ENCODE results near the gene DNAJA4. TPM values are rescaled to one million over a fixed set of nuclear protein-coding genes. Genes with fewer than 3 reads are reported as not detected.

DNAJA4 gene
- total RNA-seq, 4 donors from 2014 or later = 42.8 to 115 (median 58.7) TPM

DNA sequence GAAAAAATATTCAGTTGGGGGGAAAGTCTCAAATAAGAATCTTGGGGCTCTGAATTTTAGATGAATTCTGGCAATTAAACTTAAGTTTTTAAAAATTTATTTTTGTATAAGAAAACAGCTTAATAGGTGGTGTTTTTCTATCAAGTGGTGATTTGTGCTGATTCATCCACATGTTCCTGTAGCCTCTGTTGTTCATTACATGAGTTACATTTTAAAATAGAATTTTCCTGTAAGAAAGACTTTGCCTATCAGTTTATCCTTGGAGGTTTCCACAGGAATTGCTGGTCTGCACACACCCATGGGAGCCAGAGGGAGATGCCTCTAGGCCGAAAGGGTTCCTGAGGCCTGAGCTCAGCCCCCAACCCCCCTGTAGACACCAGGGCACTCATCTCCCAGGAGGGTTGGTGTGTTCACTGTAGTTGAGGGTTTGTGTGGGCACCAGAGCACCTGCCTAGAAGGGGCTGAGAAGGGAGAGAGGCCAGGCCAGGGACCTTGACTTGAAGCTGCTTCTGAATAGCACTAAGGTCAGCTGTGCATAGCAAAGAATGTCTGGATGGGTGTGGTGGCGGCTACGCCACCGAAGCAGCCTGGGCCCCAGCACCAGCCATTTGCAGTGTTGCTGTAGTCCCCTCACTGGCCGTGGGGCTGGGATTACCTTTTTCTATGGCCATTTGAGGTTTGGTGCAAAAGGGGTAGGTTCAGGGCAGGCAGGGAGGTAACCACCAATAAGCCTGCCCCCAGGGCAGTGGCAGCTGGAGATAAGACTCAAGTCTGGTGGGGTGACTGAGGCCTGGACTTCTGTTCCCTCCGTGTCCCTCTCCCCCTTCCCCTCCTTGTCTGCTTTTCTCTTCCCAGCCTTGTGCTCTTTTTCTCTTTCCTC, 11.9 kb downstream of the DNAJA4 start:
- 72% methylated on average over 6 of the region's 6 CpGs for WGBS
- Histone ChIP-seq H3K4me1 (no peaks in the 10 kb centered on the region), H3K9me3 (no peaks in the 10 kb centered on the region), H3K27ac (no peak overlapping the region), H3K4me3 (no peak overlapping the region), H3K36me3 (peaks cover 45% of the 10 kb centered on the region), H3K27me3 (no peaks in the 10 kb centered on the region)
- DNase-seq (ENCODE audit: low spot score in 2 of 2) = no peak
- TF ChIP-seq, protein P1, sequence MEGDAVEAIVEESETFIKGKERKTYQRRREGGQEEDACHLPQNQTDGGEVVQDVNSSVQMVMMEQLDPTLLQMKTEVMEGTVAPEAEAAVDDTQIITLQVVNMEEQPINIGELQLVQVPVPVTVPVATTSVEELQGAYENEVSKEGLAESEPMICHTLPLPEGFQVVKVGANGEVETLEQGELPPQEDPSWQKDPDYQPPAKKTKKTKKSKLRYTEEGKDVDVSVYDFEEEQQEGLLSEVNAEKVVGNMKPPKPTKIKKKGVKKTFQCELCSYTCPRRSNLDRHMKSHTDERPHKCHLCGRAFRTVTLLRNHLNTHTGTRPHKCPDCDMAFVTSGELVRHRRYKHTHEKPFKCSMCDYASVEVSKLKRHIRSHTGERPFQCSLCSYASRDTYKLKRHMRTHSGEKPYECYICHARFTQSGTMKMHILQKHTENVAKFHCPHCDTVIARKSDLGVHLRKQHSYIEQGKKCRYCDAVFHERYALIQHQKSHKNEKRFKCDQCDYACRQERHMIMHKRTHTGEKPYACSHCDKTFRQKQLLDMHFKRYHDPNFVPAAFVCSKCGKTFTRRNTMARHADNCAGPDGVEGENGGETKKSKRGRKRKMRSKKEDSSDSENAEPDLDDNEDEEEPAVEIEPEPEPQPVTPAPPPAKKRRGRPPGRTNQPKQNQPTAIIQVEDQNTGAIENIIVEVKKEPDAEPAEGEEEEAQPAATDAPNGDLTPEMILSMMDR (IDR thresholded peaks at IDR 0.05) = no peak
- TF ChIP-seq EP300 (IDR thresholded peaks at IDR 0.05) (no peak), POLR2A (IDR thresholded peaks at IDR 0.05) (no peak)

DNA sequence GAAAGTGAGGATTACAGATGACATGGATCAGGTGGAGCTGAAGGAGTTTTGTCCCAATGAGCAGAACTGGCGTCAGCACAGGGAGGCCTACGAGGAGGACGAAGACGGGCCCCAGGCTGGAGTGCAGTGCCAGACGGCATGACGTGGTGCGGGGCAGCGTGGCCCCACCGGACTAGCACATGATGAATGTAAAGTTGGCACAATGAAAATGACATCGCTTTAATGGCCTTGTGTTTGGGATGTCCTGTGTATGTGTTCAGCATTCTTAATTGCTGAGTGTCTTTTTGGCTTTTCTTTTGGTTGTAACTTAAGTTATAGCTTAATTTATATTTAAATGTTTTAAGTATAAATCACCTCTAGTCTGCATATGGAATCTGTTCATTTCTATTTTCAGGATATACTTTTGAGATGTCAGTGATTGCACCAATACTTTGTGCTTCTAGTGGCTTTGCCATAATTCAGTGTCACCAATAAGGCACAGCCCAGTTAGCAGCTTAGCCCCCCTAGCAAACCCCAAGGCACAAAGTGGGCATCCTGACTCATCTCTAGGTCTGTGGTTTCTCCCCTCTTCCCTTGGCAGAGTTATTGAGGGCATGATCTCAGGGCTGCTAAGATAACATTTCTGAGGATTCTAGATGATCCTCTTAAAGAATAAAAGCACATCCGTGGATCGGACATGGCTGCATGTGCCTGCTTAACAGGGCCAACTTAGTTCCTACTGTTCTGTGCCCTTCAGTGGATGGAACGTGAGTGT, 16.1 kb downstream of the DNAJA4 start:
- TF ChIP-seq, protein P1 (IDR thresholded peaks at IDR 0.05) = no peak
- TF ChIP-seq POLR2A (IDR thresholded peaks at IDR 0.05) = no peak
- no peak for TF ChIP-seq EP300 (IDR thresholded peaks at IDR 0.05)
- no peak for TF ChIP-seq POLR2AphosphoS5 (IDR thresholded peaks at IDR 0.05)
- H3K4me1 ChIP-seq = no peaks in the 10 kb centered on the region
- 88% methylated on average over 13 of the region's 13 CpGs for WGBS
- no peak overlapping the region for H3K27ac ChIP-seq
- no peaks in the 10 kb centered on the region for H3K27me3 ChIP-seq
- no peaks in the 10 kb centered on the region for H3K9me3 ChIP-seq
- no peak overlapping the region for H3K4me3 ChIP-seq
- no peak for DNase-seq (ENCODE audit: low spot score in 2 of 2)
- peaks cover 71% of the 10 kb centered on the region for H3K36me3 ChIP-seq

DNA sequence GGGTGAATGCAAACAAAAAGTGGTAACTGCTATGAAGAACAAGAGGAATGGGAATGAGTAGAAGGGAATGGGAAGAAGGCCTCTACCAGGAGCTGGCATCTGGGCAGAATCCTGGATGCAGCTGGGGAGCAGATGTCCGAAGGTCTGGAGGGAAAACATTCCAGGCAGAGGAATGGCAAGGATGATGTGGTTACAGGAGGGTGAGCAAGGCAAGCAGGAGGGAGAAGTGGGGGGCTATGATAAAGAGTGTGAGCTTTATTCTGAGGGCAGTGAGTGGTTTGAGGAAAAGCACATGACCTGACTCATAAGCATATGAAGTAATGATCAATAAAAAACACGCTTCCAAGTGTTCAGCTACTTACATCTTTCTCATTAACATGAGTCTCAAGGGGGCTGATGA, 18.0 kb downstream of the DNAJA4 start:
- no peak for DNase-seq (ENCODE audit: low spot score in 2 of 2)
- Histone ChIP-seq H3K36me3 (peaks cover 86% of the 10 kb centered on the region), H3K9me3 (no peaks in the 10 kb centered on the region), H3K27me3 (no peaks in the 10 kb centered on the region), H3K4me1 (no peaks in the 10 kb centered on the region), H3K27ac (no peak overlapping the region), H3K4me3 (no peak overlapping the region)
- TF ChIP-seq POLR2A (IDR thresholded peaks at IDR 0.05) (no peak), EP300 (IDR thresholded peaks at IDR 0.05) (no peak), POLR2AphosphoS5 (IDR thresholded peaks at IDR 0.05) (no peak)
- TF ChIP-seq, protein P1 (IDR thresholded peaks at IDR 0.05) = no peak
- WGBS = 84% methylated on average over 2 of the region's 2 CpGs

DNA sequence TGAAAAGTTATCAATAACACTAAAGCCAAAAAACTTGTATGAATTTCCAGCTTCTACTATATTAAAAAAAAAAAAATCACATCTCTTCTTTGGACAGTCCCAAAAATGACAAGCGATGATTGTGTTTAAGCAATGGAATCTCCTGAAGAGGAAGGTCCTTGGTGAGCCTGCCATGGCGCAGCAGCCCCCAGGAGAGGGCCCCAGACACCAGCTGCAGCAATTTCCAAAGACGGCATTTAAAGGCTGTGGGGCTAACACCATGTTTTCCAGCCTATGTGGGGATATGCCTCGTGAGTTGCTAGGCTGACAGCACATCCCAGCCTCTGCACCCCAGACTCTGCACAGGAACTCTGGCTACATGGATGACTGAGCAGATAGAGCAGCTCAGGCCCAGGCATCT, 20.4 kb downstream of the DNAJA4 start:
- 91% methylated on average over 4 of the region's 4 CpGs for WGBS
- H3K9me3 ChIP-seq = no peaks in the 10 kb centered on the region
- H3K36me3 ChIP-seq = peaks cover 91% of the 10 kb centered on the region
- no peaks in the 10 kb centered on the region for H3K4me1 ChIP-seq
- no peak for TF ChIP-seq EP300 (IDR thresholded peaks at IDR 0.05)
- TF ChIP-seq, protein P1 (IDR thresholded peaks at IDR 0.05) = no peak
- no peak for TF ChIP-seq POLR2A (IDR thresholded peaks at IDR 0.05)
- no peak for TF ChIP-seq POLR2AphosphoS5 (IDR thresholded peaks at IDR 0.05)
- no peaks in the 10 kb centered on the region for H3K27me3 ChIP-seq
- H3K4me3 ChIP-seq = no peak overlapping the region
- no peak overlapping the region for H3K27ac ChIP-seq
- no peak for DNase-seq (ENCODE audit: low spot score in 2 of 2)

DNA sequence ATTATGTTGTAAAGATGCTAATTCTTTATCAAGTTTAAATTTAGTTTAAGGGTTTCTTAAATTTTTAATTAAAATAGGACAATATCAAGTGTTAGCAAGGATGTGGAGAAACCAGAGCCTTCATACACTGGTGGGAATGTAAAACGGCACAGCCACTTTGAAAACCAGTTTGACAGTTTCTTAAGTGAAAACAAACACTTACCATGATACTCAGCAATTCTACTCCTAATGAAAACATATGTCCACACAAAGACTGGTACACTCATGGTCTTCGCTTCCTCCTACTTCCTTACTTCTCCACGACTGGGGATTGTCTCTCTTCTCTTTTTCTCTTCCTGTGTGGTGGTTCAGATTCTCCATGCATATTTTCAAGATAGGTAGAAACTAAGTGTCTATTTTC, 25.9 kb downstream of the DNAJA4 start:
- Histone ChIP-seq H3K4me1 (peaks cover 6% of the 10 kb centered on the region), H3K27me3 (no peaks in the 10 kb centered on the region), H3K36me3 (peaks cover 64% of the 10 kb centered on the region), H3K4me3 (no peak overlapping the region), H3K9me3 (no peaks in the 10 kb centered on the region), H3K27ac (no peak overlapping the region)
- 76% methylated on average over 3 of the region's 3 CpGs for WGBS
- no peak for TF ChIP-seq POLR2A (IDR thresholded peaks at IDR 0.05)
- TF ChIP-seq, protein P1 (IDR thresholded peaks at IDR 0.05) = no peak
- TF ChIP-seq POLR2AphosphoS5 (IDR thresholded peaks at IDR 0.05) = no peak
- TF ChIP-seq EP300 (IDR thresholded peaks at IDR 0.05) = no peak
- DNase-seq (ENCODE audit: low spot score in 2 of 2) = no peak
